Measurements from ENCODE around the gene CNDP2. TPM values are rescaled to one million over a fixed set of nuclear protein-coding genes. Genes with fewer than 3 reads are reported as not detected.

Gene CNDP2
- total RNA-seq, 1 donor from 2014 or later: 198 TPM

- peaks cover 27% of the 10 kb centered on the region for H3K4me1 Mint-ChIP-seq
- H3K36me3 Mint-ChIP-seq: peaks cover 48% of the 10 kb centered on the region
- no peaks in the 10 kb centered on the region for H3K27me3 Mint-ChIP-seq (ENCODE audit: low read depth)
- TF ChIP-seq CTCF (IDR thresholded peaks at IDR 0.05; ENCODE audit: unreplicated experiment): no peak
- H3K4me3 Mint-ChIP-seq: no peak overlapping the region
- DNase-seq (ENCODE audit: low spot score in 2 of 2, unreplicated experiment in 2 of 2): no peak
- no peaks in the 10 kb centered on the region for H3K9me3 Mint-ChIP-seq
- H3K27ac Mint-ChIP-seq: peak overlapping the region; percentile 73
These were observed 11.1 kb downstream of the CNDP2 start for GRCh38 chr18:74507097-74507881.

GRCh38 chr18:74507927-74508326, 11.8 kb downstream of the CNDP2 start:
- Mint-ChIP-seq H3K36me3 (peaks cover 53% of the 10 kb centered on the region), H3K9me3 (no peaks in the 10 kb centered on the region), H3K4me1 (peaks cover 22% of the 10 kb centered on the region), H3K27me3 (ENCODE audit: low read depth) (no peaks in the 10 kb centered on the region), H3K4me3 (no peak overlapping the region), H3K27ac (no peak overlapping the region)
- DNase-seq (ENCODE audit: low spot score in 2 of 2, unreplicated experiment in 2 of 2): no peak
- no peak for TF ChIP-seq CTCF (IDR thresholded peaks at IDR 0.05; ENCODE audit: unreplicated experiment)

- Mint-ChIP-seq H3K36me3 (peaks cover 52% of the 10 kb centered on the region), H3K27me3 (ENCODE audit: low read depth) (no peaks in the 10 kb centered on the region), H3K9me3 (no peaks in the 10 kb centered on the region), H3K4me3 (no peak overlapping the region), H3K4me1 (peaks cover 18% of the 10 kb centered on the region), H3K27ac (no peak overlapping the region)
- no peak for DNase-seq (ENCODE audit: low spot score in 2 of 2, unreplicated experiment in 2 of 2)
- TF ChIP-seq CTCF (IDR thresholded peaks at IDR 0.05; ENCODE audit: unreplicated experiment): no peak
These were observed 12.2 kb downstream of the CNDP2 start for GRCh38 chr18:74508366-74508765.

GRCh38 chr18:74508821-74509225, 12.7 kb downstream of the CNDP2 start:
- Mint-ChIP-seq H3K4me1 (peaks cover 18% of the 10 kb centered on the region), H3K9me3 (no peaks in the 10 kb centered on the region), H3K27me3 (ENCODE audit: low read depth) (no peaks in the 10 kb centered on the region), H3K36me3 (peaks cover 55% of the 10 kb centered on the region), H3K4me3 (no peak overlapping the region), H3K27ac (no peak overlapping the region)
- DNase-seq (ENCODE audit: low spot score in 2 of 2, unreplicated experiment in 2 of 2): no peak
- no peak for TF ChIP-seq CTCF (IDR thresholded peaks at IDR 0.05; ENCODE audit: unreplicated experiment)

GRCh38 chr18:74509856-74510769, 13.9 kb downstream of the CNDP2 start:
- no peak for TF ChIP-seq CTCF (IDR thresholded peaks at IDR 0.05; ENCODE audit: unreplicated experiment)
- H3K36me3 Mint-ChIP-seq: peaks cover 56% of the 10 kb centered on the region
- H3K4me1 Mint-ChIP-seq: peaks cover 18% of the 10 kb centered on the region
- H3K4me3 Mint-ChIP-seq: no peak overlapping the region
- H3K27me3 Mint-ChIP-seq (ENCODE audit: low read depth): no peaks in the 10 kb centered on the region
- no peak for DNase-seq (ENCODE audit: low spot score in 2 of 2, unreplicated experiment in 2 of 2)
- H3K9me3 Mint-ChIP-seq: no peaks in the 10 kb centered on the region
- no peak overlapping the region for H3K27ac Mint-ChIP-seq

Data from mesothelial cell of epicardium (in vitro differentiated cells).